Pulmonary artery endothelial cell (primary cell): Measurements from ENCODE around the gene CENPX. TPM values are rescaled to one million over a fixed set of nuclear protein-coding genes. Genes with fewer than 3 reads are reported as not detected.

Experiments used
- DNase-seq: peaks from one replicate; pipeline ENCODE4 v3.0.0-alpha.2; 2011; ENCODE audit warnings: low read depth, low spot score
- total RNA-seq: library from RNA; depleted of rRNA; stranded (reverse); fragments of >200 nt; gene quantifications from 2 replicates; pipeline ENCODE4 v1.2.3, GENCODE V29; 2014

The CENPX gene
- total RNA-seq, 1 donor from 2014 or later, result 40.9 TPM

DNA sequence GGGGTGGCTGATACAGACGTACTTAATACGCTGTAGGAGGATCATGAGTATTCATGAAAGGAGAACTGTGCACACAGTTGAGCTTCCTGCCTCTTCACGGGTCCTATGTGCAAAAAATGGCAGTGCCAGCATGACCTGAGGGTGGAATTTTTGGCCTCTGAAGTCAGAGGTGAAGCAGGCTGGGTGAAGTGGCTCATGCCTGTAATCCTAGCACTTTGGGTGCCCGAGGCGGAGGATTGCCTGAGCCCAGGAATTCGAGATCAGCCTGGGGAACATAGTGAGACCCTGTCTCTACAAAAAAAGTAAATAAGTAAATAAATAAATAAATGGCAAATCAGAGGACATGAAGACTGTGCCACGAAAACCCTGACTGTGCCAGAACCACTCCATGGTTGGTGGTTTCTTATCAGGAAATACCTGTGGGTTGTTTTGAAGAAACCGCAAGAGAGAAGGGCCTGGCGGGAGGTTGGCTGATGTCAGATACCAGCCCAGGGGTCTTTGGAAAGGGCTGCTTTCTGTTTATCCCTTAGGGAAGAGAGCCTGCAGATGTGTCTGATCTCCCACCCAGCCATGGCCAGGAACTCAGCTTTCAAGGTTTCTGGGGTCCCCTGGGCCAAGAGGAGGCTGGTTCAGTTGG is 41.9 kb downstream of the CENPX start:
- DNase-seq, result no peak

DNA sequence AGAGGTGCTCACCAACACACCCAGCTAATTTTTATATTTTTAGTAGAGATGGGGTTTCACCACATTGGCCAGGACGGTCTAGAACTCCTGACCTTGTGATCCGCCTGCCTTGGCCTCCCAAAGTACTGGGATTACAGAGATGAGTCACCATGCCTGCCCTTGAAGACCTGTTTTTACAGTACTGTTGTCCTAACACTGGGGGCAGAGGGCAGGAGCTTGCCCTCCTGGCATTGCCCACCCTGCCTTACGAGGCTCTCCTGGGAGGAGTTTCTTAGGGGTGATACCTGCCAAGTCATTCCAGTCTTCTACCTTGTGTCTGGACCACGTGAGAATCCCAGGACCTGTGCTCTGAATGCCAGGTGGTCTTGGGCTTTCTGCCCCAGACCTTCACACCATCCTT is 42.6 kb downstream of the CENPX start:
- DNase-seq, result no peak

GRCh38 chr17:81978524-81979298 is 44.0 kb downstream of the CENPX start:
- DNase-seq, result no peak

DNA sequence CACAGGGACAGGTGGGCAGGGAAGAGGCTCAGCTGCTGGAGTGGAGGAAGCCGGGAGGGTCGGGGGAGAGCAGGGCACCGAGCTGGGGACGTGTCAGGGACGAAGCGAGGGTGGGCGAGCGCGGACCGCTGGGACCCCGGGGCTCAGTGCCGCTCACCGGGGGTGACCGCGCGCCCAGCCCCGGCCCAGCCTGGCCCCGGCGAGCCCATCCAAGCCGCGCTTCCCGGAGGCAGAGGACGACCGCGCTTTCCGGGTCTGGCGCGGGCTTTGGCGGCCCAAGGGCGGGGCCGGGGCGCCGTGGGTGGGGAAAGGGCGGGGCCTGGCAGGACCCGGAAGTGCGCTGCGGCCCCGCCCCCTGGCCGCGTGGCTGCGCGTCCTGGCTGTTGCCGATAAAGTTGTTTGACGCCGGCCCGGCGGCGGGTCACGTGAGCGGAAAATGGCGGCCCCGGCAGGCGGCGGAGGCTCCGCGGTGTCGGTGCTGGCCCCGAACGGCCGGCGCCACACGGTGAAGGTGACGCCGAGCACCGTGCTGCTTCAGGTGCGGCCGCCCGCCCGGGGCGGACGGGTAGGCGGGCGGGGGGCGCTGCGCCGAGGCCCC is 45.4 kb downstream of the CENPX start, which contains the start of gene ASPSCR1:
Gene ASPSCR1 (plus strand): TSS at position 419 of the 598 bp plus-strand sequence. CDS start 18 bp downstream, at position 437.
- DNase-seq, result peak; percentile 76

DNA sequence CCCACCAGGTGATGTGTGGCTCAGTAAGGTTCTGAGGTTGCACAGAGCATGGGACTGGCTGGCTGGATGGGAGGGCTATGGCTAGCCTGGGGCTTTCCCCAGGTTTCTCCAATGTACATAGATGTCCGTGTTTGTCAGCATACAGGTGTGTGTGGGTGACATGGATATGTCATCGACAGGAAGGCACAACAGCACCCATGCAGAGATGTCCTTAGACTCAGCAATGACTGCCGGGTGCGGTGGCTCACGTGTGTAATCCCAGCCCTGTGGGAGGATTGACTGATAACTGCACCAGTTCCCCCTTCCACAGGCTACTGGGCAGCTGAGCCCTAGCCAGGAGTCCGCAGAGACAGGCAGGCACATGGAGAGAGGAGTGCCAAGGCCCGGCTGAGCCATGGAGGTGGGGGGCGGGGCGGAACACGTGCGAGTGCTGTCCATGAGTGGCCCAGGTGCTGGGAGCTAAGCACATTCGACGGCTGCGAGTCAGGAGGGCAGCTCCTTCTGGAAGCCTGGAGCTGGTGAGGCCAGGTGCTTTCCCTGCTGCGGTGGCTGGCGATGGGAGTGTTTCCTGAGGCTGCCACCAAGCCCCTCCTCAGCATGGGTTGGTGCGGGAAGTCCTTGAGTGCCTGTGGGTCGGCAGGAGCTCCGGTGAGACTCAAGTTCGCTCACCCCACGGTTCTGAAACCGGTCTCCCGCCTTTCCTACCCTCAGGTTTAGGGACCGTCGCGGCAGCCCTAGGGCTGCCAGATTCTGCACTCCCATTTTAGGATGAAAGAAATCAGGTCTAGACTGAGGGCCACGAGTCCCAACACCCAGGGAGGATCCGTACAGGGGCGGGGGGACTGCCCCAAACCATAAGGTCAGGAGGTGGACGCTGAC is 46.1 kb downstream of the CENPX start:
- no peak for DNase-seq

DNA sequence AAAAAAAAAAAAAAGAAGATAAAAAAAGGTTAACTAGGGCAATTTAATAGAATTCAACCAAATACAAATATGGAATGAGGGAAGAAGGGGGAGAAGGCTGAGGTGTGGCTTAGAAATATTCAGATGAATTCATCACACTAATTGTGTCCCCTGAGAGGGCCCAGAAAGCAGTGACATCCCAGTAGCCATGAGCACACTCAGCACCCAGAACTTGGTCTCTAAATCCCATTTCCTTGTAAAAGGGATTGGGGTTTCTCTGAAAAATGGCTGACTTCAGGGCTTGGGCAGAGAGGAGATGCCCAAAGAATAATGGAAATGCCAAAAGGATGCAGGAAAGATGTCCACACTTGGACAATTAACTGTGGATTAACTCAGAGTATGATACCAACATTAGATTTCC is 49.2 kb downstream of the CENPX start:
- no peak for DNase-seq

- no peak for DNase-seq
Observed at GRCh38 chr17:81968850-81969812, 53.5 kb downstream of the CENPX start.

Other genes with a start within 250 kb of the CENPX start
- gene GCGR, start 218.7 kb downstream of the CENPX start, total RNA-seq, result not detected in 2 replicates
- gene MCRIP1, start 189.6 kb downstream of the CENPX start, total RNA-seq, result 95.8 and 149 TPM in 2 replicates
- gene PPP1R27, start 187.8 kb downstream of the CENPX start, total RNA-seq, result not detected in 2 replicates
- gene P4HB, start 162.3 kb downstream of the CENPX start, total RNA-seq, result 1,184 and 1,197 TPM in 2 replicates
- gene ARHGDIA, start 151.5 kb downstream of the CENPX start, total RNA-seq, result 135 and 168 TPM in 2 replicates
- 228 and 268 TPM in 2 replicates for gene ALYREF, start 131.3 kb downstream of the CENPX start, total RNA-seq
- 114 and 167 TPM in 2 replicates for gene ANAPC11, start 131.2 kb downstream of the CENPX start, total RNA-seq
- 0.11 and 0.20 TPM in 2 replicates for gene NPB, start 120.6 kb downstream of the CENPX start, total RNA-seq
- 46.2 and 53.6 TPM in 2 replicates for gene PCYT2, start 111.5 kb downstream of the CENPX start, total RNA-seq
- gene SIRT7, start 104.7 kb downstream of the CENPX start, total RNA-seq, result 19.1 and 28.3 TPM in 2 replicates
- gene MAFG, start 95.1 kb downstream of the CENPX start, total RNA-seq, result 18.3 and 24.2 TPM in 2 replicates
- 98.3 and 122 TPM in 2 replicates for gene PYCR1, start 85.6 kb downstream of the CENPX start, total RNA-seq
- gene MYADML2, start 75.6 kb downstream of the CENPX start, total RNA-seq, result not detected in 2 replicates
- 0.07 TPM in 1 of 2 replicates, not detected in the other for gene NOTUM, start 61.7 kb downstream of the CENPX start, total RNA-seq
- gene ASPSCR1, start 45.2 kb downstream of the CENPX start, total RNA-seq, result 20.4 and 25.5 TPM in 2 replicates
- 20.2 and 30.5 TPM in 2 replicates for gene LRRC45, start 427 bp upstream of the CENPX start, total RNA-seq
- 16.9 and 45.4 TPM in 2 replicates for gene RAC3, start 8.8 kb upstream of the CENPX start, total RNA-seq
- 51.8 and 56.6 TPM in 2 replicates for gene DCXR, start 14.8 kb upstream of the CENPX start, total RNA-seq
- gene RFNG, start 28.9 kb upstream of the CENPX start, total RNA-seq, result 25.7 and 29.9 TPM in 2 replicates
- gene GPS1, start 29.0 kb upstream of the CENPX start, total RNA-seq, result 110 and 118 TPM in 2 replicates
- gene DUS1L, start 42.9 kb upstream of the CENPX start, total RNA-seq, result 66.1 and 84.1 TPM in 2 replicates
- gene FASN, start 75.4 kb upstream of the CENPX start, total RNA-seq, result 98.9 and 106 TPM in 2 replicates
- gene CCDC57, start 190.0 kb upstream of the CENPX start, total RNA-seq, result 6.9 and 9.3 TPM in 2 replicates
- gene SLC16A3, start 206.2 kb upstream of the CENPX start, total RNA-seq, result 101 and 137 TPM in 2 replicates